Hepatocyte (in vitro differentiated cells): ENCODE measurements around the gene HHEX. TPM values are rescaled to one million over a fixed set of nuclear protein-coding genes. Genes with fewer than 3 reads are reported as not detected.

Source experiments
- DNase-seq: peaks from one replicate; pipeline ENCODE4 v3.0.0-alpha.2; 2016; ENCODE audit warnings: low spot score
- H2AFZ ChIP-seq: fragments of 200-600 bp; sonication (generic); 2 replicates; pipeline ENCODE4 v1.6.0; 2016; ENCODE audit warnings: antibody characterized with exemption, mild to moderate bottlenecking
- H3K27ac ChIP-seq: fragments of 200-600 bp; sonication (generic); 2 replicates; pipeline ENCODE4 v1.5.1; 2016; ENCODE audit warnings: mild to moderate bottlenecking
- H3K27me3 ChIP-seq: fragments of 200-600 bp; sonication (generic); 2 replicates; pipeline ENCODE4 v1.6.1; 2016
- H3K36me3 ChIP-seq: fragments of 200-600 bp; sonication (generic); replicated peaks from 2 replicates; pipeline ENCODE4 v1.5.1; 2016; ENCODE audit warnings: low read depth; ENCODE audit not compliant: insufficient read depth
- H3K4me1 ChIP-seq: fragments of 200-600 bp; sonication (generic); 2 replicates; pipeline ENCODE4 v1.5.1; 2016; ENCODE audit warnings: mild to moderate bottlenecking, moderate library complexity; ENCODE audit not compliant: insufficient read depth
- H3K4me2 ChIP-seq: fragments of 200-600 bp; sonication (generic); 2 replicates; pipeline ENCODE4 v1.6.0; 2016
- H3K4me3 ChIP-seq: fragments of 200-600 bp; sonication (generic); 2 replicates; pipeline ENCODE4 v1.5.1; 2016; ENCODE audit warnings: mild to moderate bottlenecking
- H3K79me2 ChIP-seq: fragments of 200-600 bp; sonication (generic); 2 replicates; pipeline ENCODE4 v1.6.0; 2017; ENCODE audit warnings: mild to moderate bottlenecking
- H3K9me2 ChIP-seq: fragments of 200-600 bp; sonication (generic); replicated peaks from 2 replicates; pipeline ENCODE4 v1.6.0; 2017; ENCODE audit warnings: mild to moderate bottlenecking; ENCODE audit not compliant: insufficient read depth
- H3K9me3 ChIP-seq: fragments of 200-600 bp; sonication (generic); 2 replicates; pipeline ENCODE4 v1.5.1; 2016; ENCODE audit warnings: low read depth, mild to moderate bottlenecking
- H4K20me1 ChIP-seq: fragments of 200-600 bp; sonication (generic); 2 replicates; pipeline ENCODE4 v1.6.0; 2016; ENCODE audit warnings: mild to moderate bottlenecking; ENCODE audit not compliant: insufficient read depth, poor library complexity, severe bottlenecking
- EZH2 ChIP-seq: fragments of 200-600 bp; sonication (generic); IDR thresholded peaks from 2 replicates; pipeline ENCODE4 v1.6.1; 2016; ENCODE audit warnings: antibody characterized with exemption, mild to moderate bottlenecking, borderline replicate concordance
- EZH2phosphoT487 ChIP-seq: fragments of 200-600 bp; sonication (generic); IDR thresholded peaks from one replicate; pipeline ENCODE4 v1.6.1; 2018; ENCODE audit warnings: antibody characterized with exemption, mild to moderate bottlenecking, low read depth, moderate library complexity; ENCODE audit not compliant: unreplicated experiment, severe bottlenecking
- WGBS: methylation state at CpG from one replicate; pipeline ENCODE4 v1.1.6; 2016; ENCODE audit warnings: low lambda C conversion rate; ENCODE audit errors: missing lambda C conversion rate; 5-methylcytosine and 5-hydroxymethylcytosine counted together
- polyA plus RNA-seq: library from polyadenylated mRNA; unstranded; fragments of >200 nt; fragmentation: Nextera tagmentation; extraction: Ambion mirVana; gene quantifications from 2 replicates; pipeline ENCODE4 v1.2.1, GENCODE V29; 2016
- total RNA-seq: library from RNA; depleted of rRNA; stranded (reverse); fragments of >200 nt; gene quantifications from 2 replicates; pipeline ENCODE4 v1.2.3, GENCODE V29; 2014
- TF ChIP-seq, protein P1 (sequence below): fragments of 200-600 bp; sonication (generic); IDR thresholded peaks from 2 replicates; pipeline ENCODE4 v1.5.1; 2016; ENCODE audit warnings: antibody characterized with exemption, mild to moderate bottlenecking; ENCODE audit not compliant: poor library complexity

Gene HHEX
- total and polyA plus RNA-seq, 2 experiments from 2014 or later, result 15.1 to 18.4 TPM

GRCh38 chr10:92655426-92655825 lies 34.3 kb upstream of the HHEX start:
- Histone ChIP-seq H3K36me3 (no peaks in the 10 kb centered on the region), H3K79me2 (no peaks in the 10 kb centered on the region), H3K4me3 (no peak overlapping the region), H2AFZ (no peak overlapping the region), H3K9me3 (no peaks in the 10 kb centered on the region), H3K9me2 (no peaks in the 10 kb centered on the region), H3K27me3 (no peaks in the 10 kb centered on the region), H3K4me1 (no peaks in the 10 kb centered on the region), H4K20me1 (no peaks in the 10 kb centered on the region), H3K27ac (no peak overlapping the region), H3K4me2 (no peak overlapping the region)
- no peak for TF ChIP-seq EZH2phosphoT487
- no peak for TF ChIP-seq EZH2
- TF ChIP-seq, protein P1, sequence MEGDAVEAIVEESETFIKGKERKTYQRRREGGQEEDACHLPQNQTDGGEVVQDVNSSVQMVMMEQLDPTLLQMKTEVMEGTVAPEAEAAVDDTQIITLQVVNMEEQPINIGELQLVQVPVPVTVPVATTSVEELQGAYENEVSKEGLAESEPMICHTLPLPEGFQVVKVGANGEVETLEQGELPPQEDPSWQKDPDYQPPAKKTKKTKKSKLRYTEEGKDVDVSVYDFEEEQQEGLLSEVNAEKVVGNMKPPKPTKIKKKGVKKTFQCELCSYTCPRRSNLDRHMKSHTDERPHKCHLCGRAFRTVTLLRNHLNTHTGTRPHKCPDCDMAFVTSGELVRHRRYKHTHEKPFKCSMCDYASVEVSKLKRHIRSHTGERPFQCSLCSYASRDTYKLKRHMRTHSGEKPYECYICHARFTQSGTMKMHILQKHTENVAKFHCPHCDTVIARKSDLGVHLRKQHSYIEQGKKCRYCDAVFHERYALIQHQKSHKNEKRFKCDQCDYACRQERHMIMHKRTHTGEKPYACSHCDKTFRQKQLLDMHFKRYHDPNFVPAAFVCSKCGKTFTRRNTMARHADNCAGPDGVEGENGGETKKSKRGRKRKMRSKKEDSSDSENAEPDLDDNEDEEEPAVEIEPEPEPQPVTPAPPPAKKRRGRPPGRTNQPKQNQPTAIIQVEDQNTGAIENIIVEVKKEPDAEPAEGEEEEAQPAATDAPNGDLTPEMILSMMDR, result no peak
- WGBS, result 84% methylated on average over 1 of the region's 1 CpG
- no peak for DNase-seq

GRCh38 chr10:92656266-92656961 lies 33.3 kb upstream of the HHEX start:
- H3K36me3 ChIP-seq, result no peaks in the 10 kb centered on the region
- no peaks in the 10 kb centered on the region for H3K4me1 ChIP-seq
- no peak overlapping the region for H3K4me3 ChIP-seq
- no peak for DNase-seq
- H2AFZ ChIP-seq, result no peak overlapping the region
- no peak overlapping the region for H3K4me2 ChIP-seq
- 89% methylated on average over 7 of the region's 7 CpGs for WGBS
- H3K9me2 ChIP-seq, result no peaks in the 10 kb centered on the region
- no peaks in the 10 kb centered on the region for H3K9me3 ChIP-seq
- H3K79me2 ChIP-seq, result no peaks in the 10 kb centered on the region
- no peaks in the 10 kb centered on the region for H4K20me1 ChIP-seq
- TF ChIP-seq EZH2phosphoT487, result no peak
- no peak for TF ChIP-seq EZH2
- TF ChIP-seq, protein P1, result no peak
- no peaks in the 10 kb centered on the region for H3K27me3 ChIP-seq
- H3K27ac ChIP-seq, result no peak overlapping the region

DNA sequence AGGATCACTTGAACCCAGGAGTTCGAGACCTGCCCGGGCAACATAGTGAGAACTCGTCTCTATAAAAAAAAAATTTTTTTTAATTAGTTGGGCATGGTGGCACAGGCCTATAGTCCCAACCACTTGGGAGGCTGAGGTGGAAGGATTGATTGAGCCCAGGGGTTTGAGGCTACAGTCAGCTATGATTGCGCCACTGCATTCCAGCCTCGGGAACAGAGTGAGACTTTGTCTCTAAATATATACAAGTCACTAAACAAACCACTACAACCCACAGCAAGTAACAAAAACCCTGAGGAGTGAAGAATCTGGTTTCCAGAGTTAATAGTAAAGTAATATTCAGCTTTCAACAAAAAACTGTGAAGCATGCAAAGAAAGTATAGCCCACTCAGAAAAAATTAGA lies 32.7 kb upstream of the HHEX start:
- 92% methylated on average over 5 of the region's 5 CpGs for WGBS
- H3K4me1 ChIP-seq, result no peaks in the 10 kb centered on the region
- DNase-seq, result no peak
- H2AFZ ChIP-seq, result no peak overlapping the region
- H3K4me2 ChIP-seq, result no peak overlapping the region
- H3K27ac ChIP-seq, result no peak overlapping the region
- H3K27me3 ChIP-seq, result no peaks in the 10 kb centered on the region
- H3K4me3 ChIP-seq, result no peak overlapping the region
- TF ChIP-seq EZH2 (no peak), EZH2phosphoT487 (no peak)
- TF ChIP-seq, protein P1, result no peak
- no peaks in the 10 kb centered on the region for H3K9me2 ChIP-seq
- H3K9me3 ChIP-seq, result no peaks in the 10 kb centered on the region
- no peaks in the 10 kb centered on the region for H4K20me1 ChIP-seq
- no peaks in the 10 kb centered on the region for H3K36me3 ChIP-seq
- no peaks in the 10 kb centered on the region for H3K79me2 ChIP-seq
